ENCODE data around the gene GPR50.

GPR50 gene

DNA sequence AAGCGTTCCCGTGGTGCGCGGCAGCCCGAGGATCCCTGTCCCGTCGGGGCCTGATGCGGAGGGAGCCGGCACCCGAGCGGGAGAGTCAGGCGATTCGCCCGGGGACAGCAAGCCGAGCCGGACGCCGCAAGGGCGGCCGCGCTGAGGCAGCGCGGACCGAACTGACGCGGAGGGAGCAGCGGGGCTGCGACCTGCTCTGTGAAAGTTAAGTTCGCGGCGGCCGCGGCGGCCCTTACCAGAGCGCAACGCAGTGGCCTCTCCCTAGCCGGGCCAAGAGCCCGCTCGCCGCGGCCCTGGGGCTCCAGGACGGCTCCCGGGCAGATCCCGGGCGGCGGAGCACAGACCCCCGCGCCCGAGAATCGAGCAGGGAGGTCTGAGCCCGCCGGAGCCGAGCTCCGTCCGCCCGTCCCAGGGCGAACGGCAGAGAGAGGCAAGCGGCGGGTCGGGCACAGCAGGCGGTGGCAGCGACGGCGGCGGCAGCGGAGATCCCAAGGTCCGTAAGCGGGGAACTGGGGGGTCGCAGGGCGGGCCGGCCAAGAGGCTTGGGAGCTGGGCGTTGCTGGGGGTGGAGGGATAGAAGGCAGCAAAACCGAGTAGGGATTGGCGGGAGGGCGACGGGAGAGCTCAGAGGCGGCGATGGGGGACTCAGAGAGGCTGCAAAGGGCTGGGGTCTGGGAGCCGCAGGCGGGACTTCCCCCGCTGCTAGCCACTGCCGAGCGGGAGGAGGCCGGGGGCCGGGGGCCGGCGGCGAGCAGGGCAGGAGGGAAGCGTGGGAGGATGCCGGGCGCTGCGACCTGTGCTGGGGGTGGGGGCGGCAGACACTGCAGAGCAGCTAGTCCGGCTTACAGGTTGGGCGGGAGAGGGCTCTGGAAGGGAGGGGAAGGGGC is 1.0 kb downstream of the GPR50 start:
- peaks cover 3% of the 10 kb centered on the region; the same call in 1 of the 2 replicates for H3K4me1 ChIP-seq (ENCODE audit: insufficient read depth, low read length)
- H3K9ac ChIP-seq (ENCODE audit: low read depth, low read length), result no peak overlapping the region
- peaks cover 95% of the 10 kb centered on the region for H3K27me3 ChIP-seq (ENCODE audit: insufficient read depth, low read length)
- peak overlapping the region; percentile 69 for H3K4me3 ChIP-seq (ENCODE audit: low read length)
- H3K9me3 ChIP-seq (ENCODE audit: insufficient read depth, low read depth, low read length), result no peaks in the 10 kb centered on the region
- no peak overlapping the region for H3K27ac ChIP-seq (ENCODE audit: low read length)
- no peaks in the 10 kb centered on the region for H3K36me3 ChIP-seq (ENCODE audit: insufficient read depth, low read depth, low read length)

DNA sequence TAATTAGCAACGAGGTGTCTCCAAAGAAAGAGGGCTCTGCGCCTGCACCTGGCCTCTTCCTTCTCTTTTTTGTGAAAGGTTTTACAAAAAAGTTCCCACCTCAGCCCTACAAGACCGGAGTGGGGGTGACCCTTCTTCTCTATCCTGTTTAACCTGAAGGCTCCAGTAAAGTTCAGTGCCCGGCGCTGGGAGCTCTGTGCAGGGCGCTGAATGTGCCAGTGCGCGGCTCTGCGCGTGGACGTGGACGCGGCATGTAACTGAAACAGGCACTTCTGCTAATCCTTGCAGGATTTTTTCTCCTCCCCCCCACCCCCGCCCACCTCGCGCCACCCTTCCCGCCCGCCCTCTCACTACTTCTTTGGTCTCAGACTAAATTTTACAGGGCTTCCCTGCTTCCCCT is 2.4 kb downstream of the GPR50 start:
- Histone ChIP-seq H3K4me3 (ENCODE audit: low read length) (peak overlapping the region; percentile 69), H3K9ac (ENCODE audit: low read depth, low read length) (no peak overlapping the region; the same call in 1 of the 2 replicates), H3K9me3 (ENCODE audit: insufficient read depth, low read depth, low read length) (no peaks in the 10 kb centered on the region), H3K36me3 (ENCODE audit: insufficient read depth, low read depth, low read length) (no peaks in the 10 kb centered on the region), H3K4me1 (ENCODE audit: insufficient read depth, low read length) (peaks cover 6% of the 10 kb centered on the region; the same call in 1 of the 2 replicates), H3K27me3 (ENCODE audit: insufficient read depth, low read length) (peaks cover 95% of the 10 kb centered on the region), H3K27ac (ENCODE audit: low read length) (no peak overlapping the region)

DNA sequence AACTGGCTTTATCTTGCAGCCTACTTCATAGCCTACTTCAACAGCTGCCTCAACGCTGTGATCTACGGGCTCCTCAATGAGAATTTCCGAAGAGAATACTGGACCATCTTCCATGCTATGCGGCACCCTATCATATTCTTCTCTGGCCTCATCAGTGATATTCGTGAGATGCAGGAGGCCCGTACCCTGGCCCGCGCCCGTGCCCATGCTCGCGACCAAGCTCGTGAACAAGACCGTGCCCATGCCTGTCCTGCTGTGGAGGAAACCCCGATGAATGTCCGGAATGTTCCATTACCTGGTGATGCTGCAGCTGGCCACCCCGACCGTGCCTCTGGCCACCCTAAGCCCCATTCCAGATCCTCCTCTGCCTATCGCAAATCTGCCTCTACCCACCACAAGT is 4.0 kb downstream of the GPR50 start:
- Histone ChIP-seq H3K27me3 (ENCODE audit: insufficient read depth, low read length) (peaks cover 83% of the 10 kb centered on the region), H3K36me3 (ENCODE audit: insufficient read depth, low read depth, low read length) (no peaks in the 10 kb centered on the region), H3K4me3 (ENCODE audit: low read length) (no peak overlapping the region)

GRCh38 chrX:151181088-151181487 is 4.7 kb downstream of the GPR50 start:
- Histone ChIP-seq H3K27me3 (ENCODE audit: insufficient read depth, low read length) (peaks cover 76% of the 10 kb centered on the region), H3K4me1 (ENCODE audit: insufficient read depth, low read length) (peaks cover 6% of the 10 kb centered on the region; the same call in 1 of the 2 replicates), H3K27ac (ENCODE audit: low read length) (no peak overlapping the region), H3K9me3 (ENCODE audit: insufficient read depth, low read depth, low read length) (no peaks in the 10 kb centered on the region), H3K9ac (ENCODE audit: low read depth, low read length) (no peak overlapping the region), H3K36me3 (ENCODE audit: insufficient read depth, low read depth, low read length) (no peaks in the 10 kb centered on the region), H3K4me3 (ENCODE audit: low read length) (no peak overlapping the region)

More for the DNA sequence above, 4.0 kb downstream of the GPR50 start:
- Histone ChIP-seq H3K4me1 (ENCODE audit: insufficient read depth, low read length) (peaks cover 6% of the 10 kb centered on the region; the same call in 1 of the 2 replicates), H3K27ac (ENCODE audit: low read length) (no peak overlapping the region), H3K9ac (ENCODE audit: low read depth, low read length) (no peak overlapping the region), H3K9me3 (ENCODE audit: insufficient read depth, low read depth, low read length) (no peaks in the 10 kb centered on the region)

GRCh38 chrX:151183233-151183753 is 6.9 kb downstream of the GPR50 start:
- Histone ChIP-seq H3K4me3 (ENCODE audit: low read length) (peak overlapping the region; percentile 68), H3K4me1 (ENCODE audit: insufficient read depth, low read length) (peaks cover 6% of the 10 kb centered on the region; the same call in 1 of the 2 replicates), H3K9ac (ENCODE audit: low read depth, low read length) (no peak overlapping the region), H3K36me3 (ENCODE audit: insufficient read depth, low read depth, low read length) (no peaks in the 10 kb centered on the region), H3K27ac (ENCODE audit: low read length) (no peak overlapping the region), H3K27me3 (ENCODE audit: insufficient read depth, low read length) (peaks cover 58% of the 10 kb centered on the region), H3K9me3 (ENCODE audit: insufficient read depth, low read depth, low read length) (no peaks in the 10 kb centered on the region)

- peaks cover 51% of the 10 kb centered on the region for H3K27me3 ChIP-seq (ENCODE audit: insufficient read depth, low read length)
Observed at GRCh38 chrX:151183912-151184565, 7.7 kb downstream of the GPR50 start.

GRCh38 chrX:151184705-151185104 is 8.3 kb downstream of the GPR50 start:
- Histone ChIP-seq H3K27me3 (ENCODE audit: insufficient read depth, low read length) (peaks cover 45% of the 10 kb centered on the region), H3K36me3 (ENCODE audit: insufficient read depth, low read depth, low read length) (no peaks in the 10 kb centered on the region), H3K4me3 (ENCODE audit: low read length) (no peak overlapping the region), H3K27ac (ENCODE audit: low read length) (no peak overlapping the region), H3K9me3 (ENCODE audit: insufficient read depth, low read depth, low read length) (no peaks in the 10 kb centered on the region), H3K4me1 (ENCODE audit: insufficient read depth, low read length) (peaks cover 3% of the 10 kb centered on the region; the same call in 1 of the 2 replicates), H3K9ac (ENCODE audit: low read depth, low read length) (no peak overlapping the region)

More at GRCh38 chrX:151183912-151184565, 7.7 kb downstream of the GPR50 start:
- H3K9me3 ChIP-seq (ENCODE audit: insufficient read depth, low read depth, low read length), result no peaks in the 10 kb centered on the region
- peak overlapping the region; percentile 68 for H3K4me3 ChIP-seq (ENCODE audit: low read length)
- peaks cover 6% of the 10 kb centered on the region; the same call in 1 of the 2 replicates for H3K4me1 ChIP-seq (ENCODE audit: insufficient read depth, low read length)
- H3K36me3 ChIP-seq (ENCODE audit: insufficient read depth, low read depth, low read length), result no peaks in the 10 kb centered on the region
- H3K27ac ChIP-seq (ENCODE audit: low read length), result no peak overlapping the region
- peak overlapping the region; percentile 52 for H3K9ac ChIP-seq (ENCODE audit: low read depth, low read length)

GRCh38 chrX:151206871-151207270 is 30.5 kb downstream of the GPR50 start:
- H3K9ac ChIP-seq (ENCODE audit: low read depth, low read length), result no peak overlapping the region
- no peaks in the 10 kb centered on the region for H3K36me3 ChIP-seq (ENCODE audit: insufficient read depth, low read depth, low read length)
- no peaks in the 10 kb centered on the region for H3K4me1 ChIP-seq (ENCODE audit: insufficient read depth, low read length)
- H3K27ac ChIP-seq (ENCODE audit: low read length), result no peak overlapping the region
- no peak overlapping the region for H3K4me3 ChIP-seq (ENCODE audit: low read length)
- no peaks in the 10 kb centered on the region for H3K27me3 ChIP-seq (ENCODE audit: insufficient read depth, low read length)
- H3K9me3 ChIP-seq (ENCODE audit: insufficient read depth, low read depth, low read length), result no peaks in the 10 kb centered on the region

GRCh38 chrX:151225843-151226242 is 49.5 kb downstream of the GPR50 start:
- Histone ChIP-seq H3K4me1 (ENCODE audit: insufficient read depth, low read length) (peaks cover 3% of the 10 kb centered on the region; the same call in 1 of the 2 replicates), H3K27me3 (ENCODE audit: insufficient read depth, low read length) (peaks cover 34% of the 10 kb centered on the region), H3K27ac (ENCODE audit: low read length) (no peak overlapping the region), H3K9ac (ENCODE audit: low read depth, low read length) (no peak overlapping the region), H3K36me3 (ENCODE audit: insufficient read depth, low read depth, low read length) (no peaks in the 10 kb centered on the region), H3K9me3 (ENCODE audit: insufficient read depth, low read depth, low read length) (no peaks in the 10 kb centered on the region), H3K4me3 (ENCODE audit: low read length) (no peak overlapping the region)

DNA sequence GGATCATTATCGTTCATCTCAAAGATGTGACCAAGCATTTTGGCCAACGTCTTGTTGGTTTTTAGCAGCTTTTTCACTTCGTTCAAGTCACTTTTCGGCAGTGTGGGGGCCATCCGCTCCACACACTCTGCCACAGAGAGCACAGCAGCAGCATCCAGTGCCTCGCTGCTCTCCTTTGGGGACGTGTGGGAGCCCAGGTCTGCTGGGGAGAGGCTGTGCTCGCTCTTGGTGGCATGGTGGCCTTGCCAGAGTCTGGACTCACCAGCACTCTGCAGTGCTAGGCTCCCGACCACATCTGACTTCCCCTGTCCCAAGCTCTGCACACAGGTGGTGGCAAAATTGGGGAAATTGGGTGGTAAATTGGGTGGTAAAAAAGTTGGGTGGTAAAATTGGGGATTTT is 50.6 kb downstream of the GPR50 start:
- Histone ChIP-seq H3K4me1 (ENCODE audit: insufficient read depth, low read length) (peaks cover 3% of the 10 kb centered on the region; the same call in 1 of the 2 replicates), H3K9ac (ENCODE audit: low read depth, low read length) (no peak overlapping the region), H3K27ac (ENCODE audit: low read length) (no peak overlapping the region), H3K27me3 (ENCODE audit: insufficient read depth, low read length) (peaks cover 34% of the 10 kb centered on the region), H3K36me3 (ENCODE audit: insufficient read depth, low read depth, low read length) (no peaks in the 10 kb centered on the region), H3K4me3 (ENCODE audit: low read length) (no peak overlapping the region), H3K9me3 (ENCODE audit: insufficient read depth, low read depth, low read length) (no peaks in the 10 kb centered on the region)

DNA sequence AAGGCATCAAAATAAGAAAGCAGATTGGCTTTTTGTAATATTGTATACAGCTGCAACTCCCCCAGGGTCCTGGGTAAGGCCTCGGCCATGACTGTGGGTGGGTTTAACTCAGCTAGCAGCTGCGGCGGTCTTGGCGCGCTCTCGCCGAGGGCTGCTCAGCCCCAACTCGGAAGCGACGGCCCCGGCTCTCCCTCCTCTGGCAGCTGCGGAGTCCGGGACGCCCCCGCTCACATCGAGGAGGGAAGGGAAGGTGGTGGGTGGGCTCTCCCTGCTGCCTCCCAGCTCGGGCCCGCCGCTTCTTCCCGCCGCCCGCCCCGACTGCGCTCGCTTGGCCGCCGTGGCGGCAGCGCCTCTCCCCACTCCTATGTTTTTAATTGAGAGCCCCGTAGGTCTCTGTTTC is 51.2 kb downstream of the GPR50 start:
- Histone ChIP-seq H3K36me3 (ENCODE audit: insufficient read depth, low read depth, low read length) (no peaks in the 10 kb centered on the region), H3K4me3 (ENCODE audit: low read length) (peak overlapping the region; percentile 26; the same call in 1 of the 2 replicates), H3K27ac (ENCODE audit: low read length) (no peak overlapping the region), H3K27me3 (ENCODE audit: insufficient read depth, low read length) (peaks cover 34% of the 10 kb centered on the region), H3K9ac (ENCODE audit: low read depth, low read length) (no peak overlapping the region), H3K9me3 (ENCODE audit: insufficient read depth, low read depth, low read length) (no peaks in the 10 kb centered on the region), H3K4me1 (ENCODE audit: insufficient read depth, low read length) (peaks cover 3% of the 10 kb centered on the region; the same call in 1 of the 2 replicates)
